HG03521 (cell line): ENCODE measurements around the gene SERPINA6.
"Not testable (repeated sequence)": the region's sequence is repeated elsewhere in the genome, so short reads cannot be mapped to it uniquely, and the experiment has no call there.

Experiments used
- ATAC-seq: cut with Tn5 transposase; IDR thresholded peaks from one replicate; pipeline ENCODE4 v1.9.1; 2021; ENCODE audit warnings: mild to moderate bottlenecking, moderate library complexity; ENCODE audit not compliant: unreplicated experiment

The SERPINA6 gene

DNA sequence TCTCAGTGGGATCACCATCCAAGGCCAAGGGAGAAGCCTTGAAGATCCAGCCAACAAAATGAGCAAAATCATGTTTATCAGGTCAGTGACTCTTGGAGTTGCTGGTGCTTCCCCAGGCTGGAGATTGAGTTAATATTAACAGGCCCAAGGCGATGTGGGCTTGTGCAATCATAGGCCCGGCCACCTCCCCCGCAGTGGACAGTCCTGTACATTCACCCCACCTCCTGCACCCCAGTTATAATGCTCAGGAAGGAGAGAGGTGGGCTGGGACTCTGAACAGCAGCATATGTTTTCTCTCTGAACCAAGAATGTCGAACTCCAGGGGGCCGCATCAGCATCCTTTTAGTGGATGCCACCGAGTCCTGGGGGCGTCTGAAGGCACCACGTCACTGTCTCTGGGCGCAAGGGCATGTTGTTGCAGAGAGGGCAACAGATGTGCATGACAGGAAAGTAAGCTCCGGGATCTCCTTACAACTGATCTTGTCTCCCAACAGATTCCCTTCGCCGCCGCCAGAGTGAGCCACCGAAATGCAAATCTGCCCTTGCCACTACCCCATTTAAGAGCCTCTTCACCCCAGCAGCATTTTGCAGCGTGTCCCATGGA is 32.2 kb upstream of the SERPINA6 start:
- no peak for ATAC-seq

DNA sequence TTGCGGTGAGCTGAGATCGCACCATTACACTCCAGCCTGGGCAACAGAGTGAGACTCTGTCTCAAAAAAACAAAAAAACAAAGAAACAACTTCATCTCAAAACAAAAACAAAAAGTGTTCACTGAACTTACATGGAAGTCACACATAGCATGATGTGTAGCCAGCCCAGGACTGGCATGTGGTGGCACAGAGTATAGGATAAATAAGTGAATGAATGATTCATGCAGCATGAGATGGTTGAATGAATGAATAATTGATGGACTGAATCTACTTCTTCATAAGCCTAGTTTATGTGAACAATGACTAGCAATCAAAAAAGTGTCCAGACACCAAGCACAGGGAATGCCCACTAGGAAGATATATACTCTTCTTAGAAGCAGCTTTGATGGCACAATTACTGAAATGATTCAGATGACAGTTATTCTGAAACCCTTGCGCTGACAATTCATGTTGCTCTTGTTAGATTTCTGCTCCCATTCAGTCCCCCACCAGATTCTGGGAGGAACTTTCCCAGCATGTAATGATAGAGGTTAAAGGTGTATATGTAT is 31.6 kb upstream of the SERPINA6 start:
- no peak for ATAC-seq

DNA sequence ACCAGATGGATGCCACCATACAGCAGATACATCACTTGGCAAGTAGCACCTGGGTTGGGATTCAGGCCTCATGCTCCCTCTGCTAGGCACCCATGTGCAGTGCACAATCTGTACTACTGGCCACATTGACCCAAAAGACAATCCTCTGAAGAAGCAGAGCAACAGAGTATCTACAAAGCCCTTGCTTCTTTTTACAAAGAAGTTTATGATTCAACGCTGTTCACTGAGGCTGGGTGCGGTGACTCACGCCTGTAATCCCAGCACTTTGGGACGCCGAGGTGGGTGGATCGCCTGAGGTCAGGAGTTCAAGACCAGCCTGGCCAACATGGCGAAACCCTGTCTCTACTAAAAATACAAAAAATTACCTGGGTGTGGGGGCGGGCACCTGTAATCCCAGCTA is 31.1 kb upstream of the SERPINA6 start:
- ATAC-seq = not testable (repeated sequence)

DNA sequence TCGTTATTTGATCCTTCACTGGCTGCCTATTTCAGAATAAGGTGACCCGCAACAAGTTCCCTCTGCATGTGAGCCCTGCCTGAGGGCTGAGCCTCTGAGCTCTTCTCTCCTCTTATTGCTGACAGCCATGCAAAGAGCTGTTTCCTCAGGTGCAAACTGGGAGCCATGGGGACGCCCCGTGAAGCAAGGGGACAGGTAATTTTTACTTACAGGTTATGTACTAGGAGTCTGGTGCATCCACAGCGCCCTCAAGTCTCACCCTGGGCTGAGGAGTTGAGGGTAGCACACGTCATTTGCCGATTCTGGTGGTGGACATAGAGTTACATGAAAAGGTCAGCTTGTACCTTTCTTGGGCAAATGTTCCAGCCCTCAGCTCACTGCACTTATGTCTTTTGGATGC is 26.1 kb upstream of the SERPINA6 start:
- no peak for ATAC-seq

DNA sequence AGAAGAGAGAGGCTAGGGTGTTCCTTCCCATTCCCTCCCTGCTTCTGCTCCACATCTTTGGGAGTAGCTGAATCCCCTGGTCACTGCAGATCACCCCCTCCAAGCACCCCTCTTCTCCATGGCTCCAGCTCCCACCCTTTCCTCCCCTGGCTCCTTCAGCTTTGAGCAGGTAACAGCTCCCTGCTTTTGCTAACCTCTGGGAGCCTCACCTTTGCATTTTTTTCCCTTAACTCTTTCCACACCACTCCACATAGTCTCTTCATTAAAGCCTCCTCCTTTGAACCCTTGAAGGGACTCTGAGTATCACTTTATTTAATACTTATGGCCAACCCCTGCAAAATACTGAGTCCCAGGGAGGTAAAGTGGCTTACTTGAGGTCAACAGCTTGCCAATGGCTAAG is 25.7 kb upstream of the SERPINA6 start:
- no peak for ATAC-seq

DNA sequence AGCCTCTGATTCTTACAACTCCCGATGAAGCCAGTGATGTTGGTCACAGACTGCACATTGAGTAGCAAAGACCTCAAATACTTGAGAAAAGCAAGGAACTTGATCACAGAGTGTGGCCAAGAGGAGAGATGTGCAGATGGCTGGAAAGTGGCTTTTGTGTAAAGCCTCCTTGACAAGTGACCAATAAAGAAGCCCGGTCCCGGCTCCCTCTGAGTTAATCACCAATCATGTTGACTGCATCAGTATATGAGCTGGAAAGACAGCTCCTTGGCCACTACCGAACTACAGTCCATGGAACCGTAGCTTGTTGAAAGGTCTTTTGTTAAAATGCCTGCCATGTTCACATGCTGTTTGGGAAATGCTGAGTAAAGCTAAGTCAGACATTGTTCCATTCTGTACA is 23.7 kb upstream of the SERPINA6 start:
- no peak for ATAC-seq

DNA sequence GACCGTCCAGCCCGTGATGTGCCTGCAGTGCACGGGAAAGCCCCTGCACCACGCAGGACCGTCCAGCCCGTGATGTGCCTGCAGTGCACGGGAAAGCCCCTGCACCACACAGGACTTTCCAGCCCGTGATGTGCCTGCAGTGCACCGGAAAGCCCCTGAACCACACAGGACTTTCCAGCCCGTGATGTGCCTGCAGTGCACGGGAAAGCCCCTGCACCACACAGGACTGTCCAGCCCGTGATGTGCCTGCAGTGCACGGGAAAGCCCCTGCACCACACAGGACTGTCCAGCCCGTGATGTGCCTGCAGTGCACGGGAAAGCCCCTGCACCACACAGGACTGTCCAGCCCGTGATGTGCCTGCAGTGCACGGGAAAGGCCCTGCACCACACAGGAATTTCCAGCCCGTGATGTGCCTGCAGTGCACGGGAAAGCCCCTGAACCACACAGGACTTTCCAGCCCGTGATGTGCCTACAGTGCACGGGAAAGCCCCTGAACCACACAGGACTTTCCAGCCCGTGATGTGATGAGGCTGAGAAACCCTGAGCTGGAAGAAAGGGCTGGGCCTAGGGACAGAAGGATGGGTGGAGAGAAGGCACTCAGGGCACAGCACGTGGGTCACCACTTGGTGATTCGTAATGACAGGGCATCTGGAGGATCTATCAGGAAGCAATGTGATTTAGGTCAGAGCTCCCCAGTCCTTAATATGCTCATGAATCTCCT is 23.1 kb upstream of the SERPINA6 start:
- ATAC-seq = peak; percentile 72

DNA sequence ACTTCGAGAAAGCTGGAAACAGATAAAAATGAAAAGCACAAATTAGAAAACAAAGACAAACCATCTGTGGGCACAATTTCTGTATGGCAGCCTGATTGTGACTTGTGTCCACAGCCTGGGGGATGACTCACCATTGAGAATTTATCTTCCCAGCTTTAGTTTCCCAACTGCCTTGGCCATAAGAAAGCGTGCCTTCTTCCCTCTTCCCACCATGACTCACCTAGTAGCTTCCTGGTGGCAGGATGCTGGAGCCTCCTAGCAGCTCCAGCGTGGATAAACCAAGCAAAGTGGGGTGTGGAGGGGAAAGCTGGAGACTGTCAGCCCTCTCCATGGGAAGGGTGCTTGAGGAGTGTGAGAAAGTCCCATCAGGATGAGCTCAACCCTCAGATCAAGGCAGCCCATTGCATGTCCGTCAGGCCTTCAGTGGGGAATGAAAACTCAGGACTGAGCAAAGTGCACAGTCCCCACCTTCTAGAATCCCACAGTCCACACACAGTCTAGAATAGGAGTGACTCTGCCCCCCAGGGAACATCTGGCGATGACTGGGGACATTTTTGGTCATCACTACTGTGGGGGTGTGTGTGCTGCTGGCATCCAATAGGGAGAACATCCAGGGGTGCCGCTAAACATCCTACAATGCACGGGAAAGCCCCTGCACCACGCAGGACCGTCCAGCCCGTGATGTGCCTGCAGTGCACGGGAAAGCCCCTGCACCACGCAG is 22.4 kb upstream of the SERPINA6 start:
- ATAC-seq = no peak

DNA sequence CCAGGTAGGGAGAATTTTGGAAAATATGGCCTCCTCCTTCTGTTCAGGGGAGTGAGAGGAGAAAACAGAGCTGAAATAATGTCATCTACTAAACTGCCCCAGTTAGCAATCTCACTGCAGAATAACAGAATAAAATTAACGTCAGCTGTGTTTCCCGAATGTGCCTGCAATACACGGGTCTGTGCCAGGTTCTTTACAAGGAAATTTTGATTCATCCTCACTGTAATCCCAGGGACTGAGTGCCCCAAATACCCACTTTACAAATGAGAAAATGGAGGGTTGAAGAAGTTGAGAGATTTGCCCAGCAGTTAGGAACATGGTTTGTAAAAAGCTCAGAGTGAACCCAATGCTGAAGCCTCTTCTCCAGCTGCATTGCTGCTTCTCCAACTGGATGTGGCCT is 21.3 kb upstream of the SERPINA6 start:
- no peak for ATAC-seq

DNA sequence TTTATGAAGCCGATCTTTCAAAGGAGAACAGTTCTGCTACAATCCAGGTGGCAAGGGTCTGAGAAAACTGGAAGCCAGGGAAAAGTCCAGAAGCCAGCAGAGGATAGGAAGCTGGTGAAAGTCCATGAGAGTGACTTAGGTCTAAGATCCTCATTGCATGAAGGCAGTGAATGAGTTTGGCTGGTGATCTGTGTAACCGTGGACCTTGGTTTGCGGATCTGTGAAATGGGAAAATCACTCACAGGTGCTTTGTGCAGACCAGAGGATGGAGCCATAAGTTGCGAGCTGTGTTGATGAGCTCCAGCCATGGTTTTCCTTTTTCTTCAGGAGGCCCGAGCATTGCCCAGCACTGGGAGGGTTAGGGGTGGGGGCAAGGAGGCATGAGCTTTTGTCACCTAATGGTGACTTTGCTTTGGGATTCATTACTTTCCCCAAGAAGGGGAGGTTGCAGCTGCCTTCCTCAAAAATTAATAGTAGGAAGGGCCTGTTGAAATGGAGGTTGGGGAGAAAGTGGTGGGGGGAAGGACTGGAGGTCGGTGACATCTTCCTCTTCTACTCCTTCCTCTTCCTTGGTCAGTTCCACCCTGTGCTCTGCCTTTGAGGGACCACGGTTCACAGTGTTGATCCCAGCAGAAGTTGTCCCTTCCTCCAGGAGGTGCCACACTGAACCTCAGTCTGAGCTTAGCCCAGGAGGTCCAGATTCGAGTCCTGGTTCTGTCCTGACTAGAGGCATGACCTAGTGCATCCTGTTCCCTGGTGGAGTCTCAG is 20.3 kb upstream of the SERPINA6 start:
- no peak for ATAC-seq

DNA sequence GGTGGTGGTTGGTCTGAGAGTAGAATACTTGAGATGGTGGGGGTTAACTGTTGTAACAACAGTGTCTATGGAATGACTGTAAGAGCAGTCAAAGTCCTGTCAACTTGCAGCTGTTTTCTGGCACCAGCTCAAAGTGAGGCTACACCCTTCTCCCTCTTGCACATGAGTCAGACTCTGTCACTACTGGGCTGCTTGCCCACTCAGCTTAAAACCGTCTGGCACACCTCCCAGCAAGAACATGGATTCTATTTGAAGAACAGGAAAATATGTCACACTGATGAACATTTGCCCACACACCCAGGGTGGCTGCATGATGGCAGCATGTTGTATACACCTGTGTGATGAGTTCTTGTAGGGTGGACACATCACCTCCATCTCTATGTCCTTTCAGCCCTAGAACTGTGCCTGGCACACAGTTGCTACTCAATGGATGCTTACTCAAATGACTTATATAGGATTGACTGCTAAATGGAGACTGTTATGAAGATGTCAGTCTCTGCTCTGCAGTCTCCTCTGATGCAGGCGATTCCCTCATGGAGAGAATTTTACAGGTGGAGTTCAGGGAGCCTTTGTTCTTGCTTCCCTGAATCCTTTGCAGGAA is 19.3 kb upstream of the SERPINA6 start:
- ATAC-seq = no peak

DNA sequence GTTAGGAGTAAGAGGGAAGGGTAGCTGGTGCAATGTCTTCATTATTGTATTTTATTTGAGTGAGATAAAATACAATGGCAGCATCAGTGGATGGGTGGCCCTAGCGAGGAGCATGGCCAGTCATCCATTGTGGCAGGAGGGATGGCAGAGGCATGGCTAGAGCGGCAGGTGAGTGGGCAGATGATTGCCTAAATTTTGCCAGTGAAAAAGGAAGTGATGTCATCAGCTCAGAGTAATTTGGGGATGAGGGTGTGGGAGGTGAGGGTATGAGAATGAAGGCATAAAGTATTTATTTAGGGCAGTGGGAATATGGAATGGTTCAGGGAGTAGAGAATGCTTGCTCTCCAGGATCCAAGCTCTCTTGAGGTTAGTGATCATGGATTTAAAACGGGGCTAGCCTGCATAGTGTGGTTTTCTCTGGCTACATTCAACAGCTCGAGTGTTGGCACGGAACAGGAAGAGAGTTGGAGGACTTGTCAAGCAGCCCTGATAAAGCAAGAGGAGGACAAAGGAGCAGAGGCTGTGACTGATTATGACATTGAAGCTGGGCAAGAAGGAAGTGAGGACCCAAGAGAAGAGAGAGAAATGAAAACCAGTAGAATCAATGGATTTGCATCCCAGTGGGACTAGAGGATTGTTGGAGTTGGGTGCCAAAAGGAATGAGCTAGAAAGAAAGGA is 18.7 kb upstream of the SERPINA6 start:
- no peak for ATAC-seq

DNA sequence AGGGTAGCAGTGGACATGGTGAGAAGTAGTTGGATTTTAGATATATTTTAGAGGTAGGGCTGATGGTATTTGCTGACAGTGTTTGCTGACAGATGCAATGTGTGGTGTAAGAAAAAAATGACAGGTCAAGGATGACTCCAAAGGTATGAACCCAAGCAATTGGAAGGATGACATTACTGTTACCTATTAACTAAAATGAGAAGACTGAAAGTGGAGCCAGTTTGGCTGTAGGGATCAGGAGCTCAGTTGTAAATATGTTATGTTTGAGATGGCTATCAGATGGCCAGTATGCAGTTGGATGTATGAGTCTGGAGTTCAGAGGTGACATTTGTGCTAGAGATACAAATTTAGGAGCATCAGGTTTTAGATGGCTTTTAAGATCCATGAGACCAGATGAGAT is 17.4 kb upstream of the SERPINA6 start:
- ATAC-seq = no peak

DNA sequence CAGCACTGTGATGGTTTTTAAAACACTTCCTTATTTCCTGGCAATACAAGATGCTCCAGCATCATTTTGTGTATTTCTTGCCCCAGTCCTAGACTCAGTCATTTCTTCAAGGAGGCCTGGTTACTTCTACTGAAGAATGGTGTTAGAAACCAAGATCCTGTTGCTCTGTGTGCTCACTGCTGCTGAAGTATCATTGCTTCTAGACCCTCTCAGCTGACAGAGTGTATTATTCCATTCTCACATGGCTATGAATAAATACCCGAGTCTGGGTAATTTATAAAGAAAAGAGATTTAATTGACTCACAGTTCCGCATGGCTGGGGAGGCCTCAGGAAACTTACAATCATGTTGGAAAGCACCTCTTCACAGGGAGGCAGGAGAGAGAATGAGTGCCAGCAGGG is 14.9 kb upstream of the SERPINA6 start:
- ATAC-seq = no peak

DNA sequence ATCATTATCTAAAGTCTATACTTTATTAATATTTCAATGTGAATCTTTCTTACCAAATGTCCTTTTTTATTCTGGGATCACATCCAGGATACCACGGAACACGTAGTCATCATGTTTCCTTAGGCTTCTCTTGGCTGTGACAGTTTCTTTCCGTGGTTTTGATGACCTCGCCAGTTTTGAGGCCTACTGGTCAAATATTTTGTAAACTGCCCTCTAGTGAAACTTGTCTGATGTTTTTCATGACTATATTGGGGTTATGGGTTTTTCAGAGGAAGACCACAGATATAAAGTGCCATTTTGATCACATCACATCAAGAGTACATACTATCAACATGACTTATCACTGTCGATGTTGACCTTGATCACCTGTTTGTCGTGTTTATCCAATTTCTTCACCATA is 14.1 kb upstream of the SERPINA6 start:
- ATAC-seq = no peak

DNA sequence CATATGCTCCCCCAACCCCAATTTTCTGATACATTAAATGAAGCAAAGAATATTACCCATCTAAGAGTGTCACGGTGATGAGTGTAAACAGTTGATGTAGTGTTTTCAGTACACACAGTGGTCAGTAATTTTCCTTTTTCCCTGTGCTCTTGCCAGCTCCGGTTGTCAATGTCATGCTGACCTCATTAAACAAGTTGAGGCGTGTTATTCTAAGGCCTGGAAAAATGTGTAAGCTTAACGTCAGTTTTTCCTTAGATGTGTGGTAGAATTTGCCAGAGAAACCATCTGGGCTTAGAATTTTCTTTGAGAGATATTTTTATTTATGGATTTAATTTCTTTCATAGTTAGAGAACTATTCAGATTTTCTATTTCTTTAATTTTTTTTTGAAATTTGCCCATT is 11.7 kb upstream of the SERPINA6 start:
- ATAC-seq = no peak

DNA sequence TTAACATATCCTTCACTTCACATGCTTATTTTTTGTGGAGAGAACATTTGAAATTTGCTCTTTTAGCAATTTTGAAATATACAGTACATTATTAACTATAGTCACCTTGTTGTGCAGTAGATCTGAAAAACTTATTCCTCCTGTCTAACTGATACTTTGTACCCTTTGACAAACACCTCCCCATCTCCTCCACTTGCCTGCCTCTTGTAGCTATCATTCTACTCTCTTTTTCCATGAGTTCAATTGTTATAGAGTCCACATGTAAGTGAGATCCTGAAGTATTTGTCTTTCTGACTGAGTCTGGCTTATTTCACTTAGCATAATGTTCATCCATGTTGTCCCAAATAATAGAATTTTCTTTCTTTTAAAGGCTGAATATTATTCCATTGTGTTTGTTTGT is 9.5 kb upstream of the SERPINA6 start:
- ATAC-seq = no peak

DNA sequence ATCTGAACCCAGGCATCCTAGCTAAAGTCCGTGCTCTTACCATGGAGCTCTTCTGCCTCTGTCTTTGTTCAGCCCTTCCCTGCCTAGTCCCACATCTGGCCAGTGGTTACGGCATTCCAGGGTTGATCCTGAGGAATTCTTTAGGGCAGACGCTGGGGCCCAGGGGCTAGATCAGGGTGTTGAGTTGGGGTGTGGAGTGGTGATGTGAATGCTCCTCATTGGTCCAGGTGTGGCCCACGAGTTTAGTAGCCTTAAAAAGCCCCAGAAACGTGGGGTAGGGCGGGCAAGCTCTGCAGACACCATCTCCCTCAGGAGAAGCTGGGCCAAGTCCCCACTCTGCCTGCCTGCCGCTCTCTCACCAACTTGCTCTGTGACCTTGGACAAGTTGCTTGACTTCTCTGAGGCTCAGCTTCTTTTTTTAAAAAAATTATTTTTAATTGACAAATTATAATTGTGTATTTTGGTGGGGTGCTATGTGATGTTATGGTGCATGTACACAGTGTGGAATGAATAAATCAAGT is 9.0 kb upstream of the SERPINA6 start:
- no peak for ATAC-seq

DNA sequence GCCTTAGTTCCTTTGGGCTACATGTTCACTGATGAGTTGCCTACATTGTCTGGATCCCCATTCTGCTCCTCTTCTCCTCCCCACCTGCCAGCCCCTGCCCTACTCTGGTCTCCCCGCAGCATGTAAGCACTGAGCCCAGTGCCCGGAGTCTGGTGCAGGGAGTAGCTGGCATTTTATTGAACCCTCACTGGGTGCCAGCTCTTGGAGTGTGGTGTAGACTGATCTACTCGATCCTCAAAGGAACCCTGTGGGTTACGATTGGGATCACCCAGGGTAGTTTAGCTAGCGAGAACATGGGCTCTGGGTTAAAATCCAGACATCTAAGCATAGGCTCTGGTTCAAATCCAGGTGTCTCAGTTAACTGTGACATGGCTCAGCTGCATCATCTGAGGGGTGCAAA is 8.3 kb upstream of the SERPINA6 start:
- ATAC-seq = no peak

DNA sequence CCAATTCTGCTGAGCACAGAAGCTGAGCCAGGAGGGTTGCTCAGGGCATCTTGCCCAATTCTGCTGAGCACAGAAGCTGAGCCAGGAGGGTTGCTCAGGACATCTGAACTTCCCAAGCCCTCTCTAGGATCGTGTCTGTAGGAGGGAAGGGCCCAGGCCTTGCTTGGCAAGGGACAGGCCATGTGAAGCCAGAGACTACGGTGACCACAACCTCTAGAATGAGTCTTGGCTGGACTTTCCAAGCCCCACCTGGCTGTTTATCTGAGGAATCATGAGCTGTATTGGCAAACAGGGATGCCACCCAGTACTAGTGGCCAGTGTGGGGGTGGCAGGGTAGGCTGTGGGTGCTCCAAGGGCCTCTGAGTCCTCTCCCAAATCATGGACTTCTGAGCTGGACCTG is 7.7 kb upstream of the SERPINA6 start:
- ATAC-seq = no peak
